Endometrial microvascular endothelial cells (primary cell): ENCODE data around the gene KY. TPM values are rescaled to one million over a fixed set of nuclear protein-coding genes. Genes with fewer than 3 reads are reported as not detected.

Experiments used
- in situ Hi-C: cut with HindIII; loops from 2 replicates; pipeline ENCODE4 v1.10.0; 2017; ENCODE audit warnings: low sequenced_read_pairs, low pct_unique_long_range_greater_than_20kb; ENCODE audit errors: inconsistent ontology term
- total RNA-seq: library from RNA; depleted of rRNA; stranded (reverse); fragments of >200 nt; gene quantifications from one replicate; pipeline ENCODE4 v1.2.3, GENCODE V29; 2015; ENCODE audit errors: inconsistent ontology term

The KY gene
- total RNA-seq, 1 donor from 2014 or later = not detected

- in situ Hi-C loops = no loop called here
These were observed 26.6 kb upstream of the KY start for GRCh38 chr3:134677196-134677986.

GRCh38 chr3:134675726-134676256 lies 25.0 kb upstream of the KY start:
- in situ Hi-C loops = no loop called here

- in situ Hi-C loops = no loop called here
These were observed 21.7 kb upstream of the KY start for GRCh38 chr3:134672571-134672970.

GRCh38 chr3:134667956-134668355 lies 17.1 kb upstream of the KY start:
- in situ Hi-C loops = no loop called here

- in situ Hi-C loops = no loop called here
These were observed 16.6 kb upstream of the KY start for GRCh38 chr3:134667406-134667805.

- in situ Hi-C loops = no loop called here
These were observed 16.1 kb upstream of the KY start for GRCh38 chr3:134666885-134667284.

GRCh38 chr3:134666466-134666865 lies 15.6 kb upstream of the KY start:
- in situ Hi-C loops = no loop called here

GRCh38 chr3:134666052-134666451 lies 15.2 kb upstream of the KY start:
- in situ Hi-C loops = no loop called here

GRCh38 chr3:134665243-134665642 lies 14.4 kb upstream of the KY start:
- in situ Hi-C loops = no loop called here

- in situ Hi-C loops = no loop called here
These were observed 13.1 kb upstream of the KY start for GRCh38 chr3:134663721-134664456.

GRCh38 chr3:134660046-134660441 lies 9.2 kb upstream of the KY start:
- in situ Hi-C loops = no loop called here

- in situ Hi-C loops = no loop called here
These were observed 8.7 kb upstream of the KY start for GRCh38 chr3:134659391-134660045.

GRCh38 chr3:134658555-134658954 lies 7.7 kb upstream of the KY start:
- in situ Hi-C loops = no loop called here

GRCh38 chr3:134656211-134656800 lies 5.5 kb upstream of the KY start:
- in situ Hi-C loops = no loop called here

- in situ Hi-C loops = no loop called here
These were observed 4.9 kb upstream of the KY start for GRCh38 chr3:134655706-134656105.

- in situ Hi-C loops = no loop called here
These were observed 3.2 kb upstream of the KY start for GRCh38 chr3:134654031-134654430.

GRCh38 chr3:134652886-134653630 lies 2.2 kb upstream of the KY start:
- in situ Hi-C loops = no loop called here

- in situ Hi-C loops = no loop called here
These were observed 1.6 kb upstream of the KY start for GRCh38 chr3:134652409-134652831.
